CD4-positive, alpha-beta T cell treated with Interleukin-6 for 4 hours (primary cell): ENCODE results near the gene ELMO1.

Source experiments
- DNase-seq: peaks from one replicate; pipeline ENCODE4 v3.0.0-alpha.2; 2020; ENCODE audit warnings: mixed read lengths

The ELMO1 gene

DNA sequence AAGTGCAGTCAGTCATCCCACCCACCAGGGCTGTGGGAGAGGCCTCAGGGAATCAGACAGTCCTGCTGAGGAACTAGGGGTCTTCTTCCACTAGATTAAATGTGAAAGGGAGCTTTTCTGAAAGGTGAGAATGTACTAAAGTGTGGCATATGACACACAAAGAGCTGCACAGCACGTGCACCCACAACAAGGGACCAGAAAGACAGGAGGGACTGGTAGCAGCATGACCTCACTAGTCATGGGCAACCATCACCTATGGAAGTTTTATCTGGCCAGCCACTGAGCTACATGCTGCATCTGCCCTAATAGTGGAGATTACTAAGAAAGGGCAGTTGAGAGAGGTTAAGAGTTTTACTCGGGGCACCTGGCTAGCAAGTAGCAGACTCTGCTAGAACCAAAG lies 519.9 kb downstream of the ELMO1 start:
- DNase-seq: no peak

DNA sequence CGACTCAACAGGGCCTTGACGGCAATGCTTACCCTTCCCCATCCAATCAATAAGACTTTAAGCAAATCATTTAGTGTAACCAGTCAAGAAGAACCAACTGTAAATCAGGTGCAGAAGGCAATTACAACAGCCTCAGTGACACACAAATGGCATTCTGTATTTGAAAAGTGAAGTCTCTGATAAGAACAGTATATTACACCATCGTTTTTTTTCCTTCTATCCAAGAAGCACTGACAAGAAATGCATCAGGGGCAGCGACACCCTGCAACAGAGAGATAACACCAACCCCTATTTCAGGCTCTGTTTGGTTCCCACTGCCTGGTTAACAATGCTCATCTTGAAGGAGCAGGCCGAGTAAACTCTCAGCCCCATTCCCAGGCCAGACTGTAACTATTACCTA lies 520.4 kb downstream of the ELMO1 start:
- DNase-seq: no peak

DNA sequence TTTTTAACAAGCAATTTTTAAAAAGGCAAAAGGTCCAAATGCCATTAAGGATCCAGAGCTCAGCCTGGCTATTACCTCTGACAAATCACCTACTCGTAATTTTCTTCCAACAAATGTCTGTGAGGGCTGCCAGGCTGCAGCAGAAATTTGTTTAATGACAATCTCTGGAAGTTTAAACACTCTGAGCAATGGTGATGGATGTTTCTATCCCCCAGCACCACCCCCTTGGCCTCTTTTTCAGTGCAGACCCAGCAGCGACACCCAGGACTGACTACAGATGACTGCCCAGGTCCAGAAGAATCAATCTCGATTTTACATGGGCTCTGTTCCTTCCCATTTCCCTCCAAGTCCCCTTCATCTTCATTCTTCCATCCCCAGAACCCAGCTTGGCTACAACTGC lies 523.0 kb downstream of the ELMO1 start:
- DNase-seq: no peak

DNA sequence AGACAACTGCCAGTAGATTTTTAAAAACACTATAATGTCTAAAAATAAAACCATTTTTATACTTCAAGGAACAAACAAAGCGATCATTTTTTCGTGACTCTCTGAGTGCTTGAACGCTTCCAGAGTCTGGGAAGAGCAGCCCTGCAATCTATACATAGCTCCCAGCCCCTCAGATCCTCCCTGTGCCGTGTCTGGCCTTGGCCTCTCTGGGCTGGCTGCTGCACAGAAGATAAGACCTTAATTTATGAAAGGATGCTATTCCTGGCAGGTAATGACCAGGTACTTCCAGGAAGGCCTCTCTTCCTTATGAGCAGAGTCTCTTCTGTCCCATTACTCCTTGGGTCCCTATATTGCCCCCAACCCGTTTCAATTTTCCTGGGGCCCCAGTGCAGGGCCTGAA lies 523.5 kb downstream of the ELMO1 start:
- DNase-seq: no peak

DNA sequence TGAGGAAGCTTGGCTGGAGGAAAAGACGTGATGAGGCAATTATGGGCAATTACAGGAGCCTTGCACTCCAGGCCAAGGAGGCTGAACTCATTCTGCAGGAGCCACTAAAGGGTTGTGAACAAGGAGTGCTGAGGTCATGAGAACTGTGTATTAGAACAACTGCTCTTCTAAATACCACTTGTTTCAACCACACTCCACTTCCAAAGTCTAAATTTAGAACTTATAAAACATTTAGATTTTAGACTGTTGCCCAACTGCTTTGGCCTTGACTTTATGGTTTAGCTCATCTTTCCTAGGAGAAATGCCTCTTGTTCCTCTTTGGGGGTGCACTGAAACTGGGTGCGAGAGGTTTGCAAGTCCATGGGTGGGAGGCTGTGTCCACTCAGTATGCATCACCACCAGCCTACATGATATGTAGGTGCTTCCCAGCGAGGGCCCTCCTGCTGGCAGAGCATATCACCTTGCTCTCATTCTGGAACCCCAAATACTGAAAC lies 524.7 kb downstream of the ELMO1 start:
- DNase-seq: no peak

DNA sequence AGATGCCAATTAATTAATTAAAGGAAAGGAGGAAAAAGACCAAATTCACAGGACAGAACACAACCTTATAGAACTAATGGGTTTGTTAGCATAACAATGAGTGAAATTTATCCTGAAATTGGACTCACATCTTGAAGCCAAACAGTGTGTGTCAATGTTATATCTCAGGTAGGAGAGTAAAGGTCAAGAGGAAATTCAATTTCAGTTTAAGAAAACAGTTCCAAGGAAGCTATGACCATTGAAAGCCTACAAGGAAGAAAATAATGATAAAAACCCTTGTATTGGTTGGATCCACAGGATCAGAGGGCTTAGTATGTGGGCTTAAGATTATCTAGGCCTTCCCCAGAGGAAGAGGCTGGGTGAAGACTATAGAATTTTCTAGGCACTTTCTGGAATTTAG lies 525.5 kb downstream of the ELMO1 start:
- DNase-seq: no peak

DNA sequence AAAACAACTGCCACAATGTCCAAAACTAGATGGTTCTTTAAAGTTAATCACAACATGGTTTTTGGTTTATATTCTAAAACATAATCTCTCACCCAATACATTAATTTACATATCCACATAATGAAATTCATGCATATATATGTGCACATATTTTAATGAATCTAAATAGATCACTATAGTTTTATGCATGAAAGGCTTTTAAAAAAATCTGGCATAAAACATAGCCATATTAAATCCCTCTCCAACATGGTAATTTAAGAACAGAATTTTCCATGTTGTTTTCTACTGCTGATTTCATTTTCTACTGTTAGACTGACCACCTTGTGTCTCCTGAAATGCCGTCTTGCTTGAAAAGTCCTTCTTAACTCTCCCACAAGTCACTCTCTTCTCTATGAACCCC lies 528.2 kb downstream of the ELMO1 start:
- no peak for DNase-seq

DNA sequence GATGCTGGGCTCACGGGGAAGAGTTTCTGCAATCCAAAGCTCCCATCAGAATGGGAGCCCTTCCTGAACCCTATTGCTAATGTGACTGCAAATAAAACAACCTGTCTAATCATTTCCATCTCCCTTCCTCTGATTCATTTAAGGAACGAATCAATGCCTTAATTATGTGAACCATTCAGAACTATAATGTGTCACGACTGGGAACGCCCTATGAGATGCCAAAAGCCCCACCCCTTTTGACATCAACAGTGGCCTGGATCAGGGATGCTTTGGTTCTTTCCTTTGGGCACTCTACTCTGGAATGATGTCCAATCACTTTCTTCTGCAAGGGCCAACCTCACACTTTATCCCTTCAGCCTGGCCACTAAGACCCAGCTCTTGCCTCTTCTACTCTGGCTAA lies 528.9 kb downstream of the ELMO1 start:
- no peak for DNase-seq

DNA sequence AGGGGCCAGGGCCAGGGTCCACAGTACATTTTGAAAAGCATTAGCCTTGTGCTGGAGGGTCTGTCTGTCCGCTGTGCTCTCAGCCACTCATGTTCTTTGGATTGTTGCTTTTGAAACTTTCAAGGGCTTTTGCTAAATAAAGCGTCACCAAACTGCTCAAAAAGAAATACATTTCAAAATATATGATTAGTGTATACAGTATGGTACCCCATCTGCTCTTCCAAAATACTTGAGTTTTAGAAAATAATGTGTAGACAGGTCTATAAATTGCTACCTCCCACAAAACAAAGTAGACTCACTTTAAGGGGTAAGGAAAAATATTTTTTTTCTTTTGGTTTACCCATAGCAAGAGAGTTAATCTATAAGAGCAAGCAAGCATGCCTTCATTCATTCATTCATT lies 530.1 kb downstream of the ELMO1 start:
- no peak for DNase-seq

DNA sequence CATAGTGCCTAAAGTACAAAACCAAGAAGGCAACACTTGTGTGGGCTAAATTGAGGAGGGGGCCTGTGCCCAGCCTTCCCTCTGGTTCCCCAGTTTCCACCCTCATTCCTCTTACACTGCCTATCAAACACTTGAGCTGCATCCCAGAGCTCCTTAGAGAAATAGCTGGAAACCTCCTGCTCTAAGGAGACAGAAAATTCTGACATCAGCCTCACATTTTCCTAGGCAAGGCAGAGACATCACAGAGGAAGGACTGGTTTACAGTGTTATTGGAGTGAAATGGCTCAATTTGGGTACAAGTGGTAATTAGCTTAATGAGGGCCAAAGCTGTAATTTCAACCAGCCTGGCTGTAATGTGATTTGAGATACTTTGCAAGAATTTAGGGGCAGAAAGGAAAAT lies 532.0 kb downstream of the ELMO1 start:
- DNase-seq: no peak

DNA sequence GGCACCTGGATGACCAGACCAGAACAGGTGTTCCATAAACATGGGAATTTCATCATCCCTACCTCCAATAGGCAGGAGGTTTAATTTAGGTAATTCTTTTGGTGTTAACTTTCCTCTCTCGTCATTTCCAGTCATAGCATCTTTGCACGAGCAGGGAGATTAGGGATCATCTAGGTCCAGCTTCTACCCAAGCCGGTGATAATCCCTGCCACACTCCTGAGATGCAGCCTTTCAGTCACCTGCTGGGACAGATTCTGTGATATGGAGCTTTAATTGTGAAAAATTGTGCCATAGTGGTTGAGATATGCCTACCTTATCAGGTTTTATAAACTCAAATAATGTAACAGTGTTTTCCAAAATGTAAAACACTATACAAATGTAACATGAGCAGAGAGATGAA lies 532.5 kb downstream of the ELMO1 start:
- no peak for DNase-seq

DNA sequence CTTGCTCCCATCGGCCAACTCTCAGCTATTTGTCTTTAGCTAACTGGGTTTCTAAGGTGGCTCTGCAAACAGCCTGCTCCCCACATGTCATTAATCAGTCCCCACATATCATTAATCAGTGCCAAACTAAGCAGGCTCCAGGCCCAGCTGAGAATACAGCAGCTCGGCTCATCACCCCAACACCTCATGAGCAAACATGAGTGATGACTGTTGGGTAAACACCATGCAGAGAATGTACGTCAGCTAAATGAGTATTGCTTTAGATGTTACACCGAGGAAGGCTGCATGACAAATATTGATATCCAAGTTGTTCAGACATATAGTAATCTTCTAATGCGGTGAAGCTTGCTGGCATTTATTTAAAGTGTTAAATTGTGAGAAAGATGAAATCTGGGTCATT lies 536.9 kb downstream of the ELMO1 start:
- DNase-seq: no peak

DNA sequence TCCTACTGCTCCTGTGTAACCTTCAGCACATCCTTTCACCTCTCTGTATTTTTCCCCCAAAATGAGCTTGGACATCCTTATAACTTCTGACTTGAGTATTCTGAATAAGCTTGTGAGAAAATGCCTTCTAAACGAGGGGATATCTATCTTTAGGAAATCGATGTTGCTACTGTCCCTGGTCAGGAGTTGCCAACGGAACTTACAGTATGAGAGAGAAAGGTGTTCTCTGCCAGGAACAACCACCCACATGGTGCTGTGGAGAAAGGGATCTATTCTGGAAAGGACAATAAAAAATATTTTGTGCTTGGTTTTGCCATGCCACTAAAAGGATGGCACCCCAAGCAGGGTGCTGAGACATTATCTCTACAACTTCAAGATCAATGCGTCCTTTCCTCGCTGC lies 537.8 kb downstream of the ELMO1 start:
- DNase-seq: no peak

DNA sequence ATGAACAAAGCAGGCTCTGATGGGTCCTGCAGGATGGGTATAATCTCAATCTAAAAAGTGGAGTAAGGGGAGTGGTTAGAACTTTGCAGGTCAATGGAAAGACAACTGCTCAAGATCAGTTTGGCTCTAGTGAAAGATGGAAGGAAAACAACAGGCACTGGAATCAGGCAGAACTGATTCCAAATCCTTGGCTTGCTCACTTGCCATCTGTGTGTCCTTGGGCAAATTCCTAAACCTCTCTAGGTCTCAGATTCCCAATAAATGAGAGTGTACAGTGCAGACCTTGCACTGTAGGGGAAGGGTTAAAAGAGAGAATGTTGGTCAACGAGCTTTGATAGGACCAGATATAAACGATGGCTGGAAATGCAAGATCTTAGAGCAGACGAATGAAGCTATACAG lies 538.3 kb downstream of the ELMO1 start:
- DNase-seq: no peak

DNA sequence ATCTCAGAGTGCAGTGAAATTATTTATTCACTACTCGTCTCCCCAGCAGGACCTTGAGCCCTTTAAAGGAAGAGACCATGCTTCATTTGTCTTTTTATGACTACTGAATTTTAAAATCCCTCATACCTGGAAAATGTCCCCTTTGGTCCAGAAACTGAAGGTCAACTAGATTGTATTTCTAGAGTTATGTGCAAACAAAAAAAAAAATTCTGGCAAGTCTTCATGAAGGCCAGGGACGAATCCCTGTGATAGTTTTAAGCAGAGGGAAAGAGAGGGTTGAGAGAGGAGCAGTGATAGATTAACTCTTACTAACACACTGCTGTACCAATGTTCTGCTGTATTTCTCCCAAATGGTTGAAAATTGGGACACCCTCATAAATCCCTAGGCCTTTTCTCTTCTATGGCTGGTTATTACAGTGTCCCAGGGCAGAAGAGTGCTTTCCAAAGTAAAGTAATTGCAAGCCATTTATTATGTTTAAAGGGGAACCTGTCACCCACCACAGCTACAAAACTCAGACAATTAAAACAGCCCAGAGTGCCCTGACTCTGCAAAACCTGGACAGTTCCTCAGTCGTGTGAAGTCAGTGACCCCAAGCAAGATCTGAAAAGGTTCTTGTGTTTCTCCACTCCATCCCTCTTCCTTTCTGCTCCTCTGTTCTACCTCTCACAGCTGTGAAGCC lies 541.6 kb downstream of the ELMO1 start:
- no peak for DNase-seq

DNA sequence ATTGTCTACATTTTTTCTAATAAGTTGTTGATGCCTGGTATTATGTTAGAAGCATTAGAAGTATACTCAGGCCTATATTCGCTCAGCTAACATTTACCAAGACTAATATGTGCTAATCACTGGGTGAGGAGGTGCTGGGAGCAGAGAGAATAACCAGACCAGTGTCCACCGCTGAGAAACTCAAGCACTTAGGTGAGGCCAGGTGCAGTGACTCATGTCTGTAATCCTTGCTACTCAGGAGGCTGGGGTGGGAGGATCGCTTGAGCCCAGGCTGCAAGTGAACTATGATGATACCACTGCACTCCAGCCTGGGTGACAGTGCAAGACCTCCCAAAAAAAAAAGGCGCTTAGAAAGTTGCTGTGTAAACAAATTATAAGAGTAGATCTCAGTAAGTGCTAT lies 542.2 kb downstream of the ELMO1 start:
- no peak for DNase-seq

DNA sequence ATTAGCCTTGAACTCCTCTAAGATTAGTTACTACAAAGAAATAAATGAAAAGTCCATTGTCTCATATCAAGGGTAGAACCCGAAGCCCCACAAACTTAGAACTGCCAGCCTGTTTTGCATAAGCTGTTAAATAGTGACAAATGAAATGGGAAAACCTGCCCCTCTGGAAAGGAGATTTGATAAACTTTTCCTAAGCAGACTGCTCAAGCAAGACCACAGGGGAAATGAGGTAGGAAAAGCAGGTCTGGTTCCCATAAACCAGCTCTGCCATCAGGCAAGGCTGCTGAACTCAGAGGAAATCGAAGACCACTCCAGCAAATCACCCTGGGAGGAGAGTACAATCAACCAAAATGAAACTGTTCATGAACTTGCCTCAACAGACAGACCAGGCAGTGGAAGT lies 542.8 kb downstream of the ELMO1 start:
- no peak for DNase-seq

DNA sequence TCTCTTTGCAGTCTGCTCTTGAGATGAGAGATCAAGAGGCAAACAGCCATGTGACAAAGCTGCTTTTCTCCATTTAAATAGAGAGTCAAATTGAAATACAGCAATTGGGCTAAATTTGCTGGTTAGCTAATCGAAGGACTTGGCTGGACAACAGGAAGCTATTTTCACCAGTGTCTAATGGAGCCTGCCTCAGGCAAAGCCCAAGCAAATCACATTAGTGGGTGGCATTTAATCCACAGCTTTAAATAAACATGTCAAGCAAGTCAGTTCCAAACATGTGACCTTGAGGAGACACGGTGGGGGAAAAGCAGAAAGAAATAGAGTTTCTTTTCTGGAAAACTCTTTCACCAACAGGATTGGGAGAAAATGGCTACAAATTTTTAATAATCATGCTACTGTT lies 543.9 kb downstream of the ELMO1 start:
- no peak for DNase-seq

DNA sequence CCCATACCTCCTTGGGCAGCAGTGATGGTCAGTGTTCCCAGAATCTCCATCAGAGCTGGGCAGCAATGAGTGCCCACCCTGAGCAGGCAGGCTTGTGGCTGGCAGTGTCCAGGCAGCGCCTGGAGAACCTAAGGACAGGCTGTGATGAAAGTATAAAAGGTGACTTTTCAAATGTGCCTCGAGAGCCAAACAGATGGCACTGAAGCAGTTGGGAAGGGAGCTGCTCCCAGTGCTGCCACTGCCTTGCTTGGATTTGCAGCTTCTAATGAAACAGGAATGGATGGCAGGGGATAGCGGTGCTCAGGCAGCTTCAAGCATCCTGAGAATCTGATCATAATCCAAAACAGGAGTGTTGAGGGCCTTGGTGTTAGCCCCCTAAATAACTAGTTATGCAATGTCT lies 544.6 kb downstream of the ELMO1 start:
- no peak for DNase-seq

DNA sequence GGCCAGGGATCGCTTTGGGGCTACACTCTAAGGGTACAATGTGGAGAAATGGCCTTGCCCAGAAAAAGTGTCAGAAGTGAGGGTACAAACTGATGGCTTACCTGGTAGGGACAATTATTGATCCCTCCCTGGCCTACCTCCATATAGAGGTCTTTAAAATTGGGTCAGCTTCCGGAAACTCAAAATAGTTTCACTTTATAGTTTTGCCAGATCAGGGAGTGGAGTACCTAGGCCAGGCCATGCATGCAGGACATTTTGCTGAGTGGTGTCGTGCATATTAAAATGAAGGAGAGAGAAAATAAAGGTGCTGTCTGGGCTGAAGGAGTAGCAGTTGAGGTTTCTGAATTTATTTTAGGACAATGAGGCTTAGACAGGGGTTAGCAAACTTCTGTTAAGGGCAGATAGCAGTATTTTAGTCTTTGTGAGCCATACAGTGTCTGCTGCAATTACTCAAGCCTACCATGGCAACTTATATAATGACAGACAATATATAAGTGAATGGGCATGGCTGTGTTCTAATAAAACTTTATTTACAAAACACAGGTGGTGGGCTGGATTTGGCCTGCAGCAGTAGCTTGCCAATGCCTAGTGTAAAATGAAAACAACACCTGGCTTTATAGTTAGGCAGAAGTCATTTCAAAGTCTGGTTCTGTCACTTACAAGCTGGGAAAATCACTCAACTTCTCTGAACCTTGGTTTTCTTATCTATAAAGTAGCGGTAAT lies 547.5 kb downstream of the ELMO1 start:
- no peak for DNase-seq

DNA sequence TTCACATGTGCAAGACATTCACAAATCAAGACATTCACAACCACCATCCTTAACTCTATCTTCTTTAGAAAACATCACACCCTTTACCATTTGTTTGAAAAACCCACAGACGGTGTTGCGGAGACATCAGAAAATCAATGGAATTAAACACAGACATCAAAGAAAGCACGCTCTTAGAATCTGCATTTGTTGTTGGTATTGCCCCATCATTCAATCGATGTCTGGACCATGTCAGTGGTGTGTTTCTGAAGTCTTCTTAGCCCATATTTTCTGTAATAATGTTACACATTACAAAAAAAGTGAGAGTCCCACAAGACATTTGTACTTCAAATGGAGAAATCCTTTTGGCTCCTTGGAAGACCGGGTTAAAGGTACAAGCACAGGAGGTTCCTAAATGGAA lies 550.5 kb downstream of the ELMO1 start:
- no peak for DNase-seq

DNA sequence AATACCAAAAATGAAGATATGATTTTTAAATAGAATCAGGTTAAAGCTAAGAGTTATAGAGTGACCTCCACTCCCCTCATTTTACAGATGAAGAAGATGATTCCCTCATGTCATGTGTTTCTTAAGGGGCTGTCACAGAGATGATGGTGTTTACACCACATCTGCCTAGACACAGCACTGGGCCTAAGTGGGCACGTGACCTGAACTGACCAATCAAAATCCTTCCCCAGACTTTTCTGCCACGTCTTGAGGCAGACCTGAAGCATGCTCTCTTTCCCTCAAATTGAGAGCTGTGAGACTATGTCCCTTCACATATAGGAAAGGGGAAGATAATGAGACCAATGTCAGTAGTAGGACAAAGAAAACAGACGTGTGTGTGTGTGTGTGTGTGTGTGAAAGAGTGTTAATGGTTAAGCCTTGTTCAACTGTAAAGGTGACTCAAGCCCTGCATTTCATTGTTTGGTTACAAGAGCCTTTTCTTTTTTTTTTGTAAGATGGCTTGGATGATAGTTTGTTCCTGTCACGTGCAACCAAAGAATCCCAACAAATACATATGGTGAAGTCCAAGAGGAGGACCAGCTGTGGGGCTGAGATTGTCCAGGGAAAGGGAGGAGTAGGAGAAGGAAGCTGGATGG lies 551.6 kb downstream of the ELMO1 start:
- DNase-seq: no peak

DNA sequence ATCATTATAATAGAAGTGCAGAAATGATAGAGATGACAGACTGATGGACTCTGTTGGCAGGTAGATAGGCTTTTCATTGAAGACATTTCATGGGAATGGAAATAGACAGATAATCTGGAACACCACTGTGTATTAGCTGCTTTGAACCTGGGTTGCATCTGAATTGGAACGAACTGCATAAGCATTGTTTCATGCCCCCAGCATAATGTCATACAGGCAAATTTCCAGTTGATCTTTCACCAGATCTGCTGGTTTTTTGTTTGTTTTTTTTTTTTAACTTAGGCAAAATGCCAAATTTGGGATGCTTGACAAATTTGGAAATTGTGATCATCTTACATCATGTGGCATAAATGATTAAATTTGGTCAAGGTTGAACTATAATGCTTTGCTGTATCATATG lies 552.2 kb downstream of the ELMO1 start:
- DNase-seq: no peak

DNA sequence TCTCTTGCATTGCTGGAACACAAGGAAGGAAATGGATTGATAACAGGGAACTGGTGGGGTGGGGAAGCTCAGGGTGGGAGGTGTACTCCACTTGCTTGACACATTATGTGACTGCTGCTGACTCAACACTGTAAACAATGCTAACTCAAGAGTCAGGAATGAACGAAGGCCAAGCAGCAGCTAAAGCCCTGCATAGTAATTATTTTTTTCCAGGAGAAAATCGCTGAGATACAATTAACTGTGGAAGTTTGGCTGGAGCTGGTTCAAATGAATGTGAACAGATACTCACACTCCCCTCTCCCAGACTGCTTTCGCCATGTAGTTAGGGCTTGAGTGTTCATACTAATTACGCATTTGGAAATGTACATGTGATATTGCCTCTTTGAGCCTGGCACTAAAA lies 553.5 kb downstream of the ELMO1 start:
- DNase-seq: no peak
